ENCODE data around the gene ECPAS.
"Not testable (repeated sequence)": the region's sequence is repeated elsewhere in the genome, so short reads cannot be mapped to it uniquely, and the experiment has no call there.

ECPAS gene

DNA sequence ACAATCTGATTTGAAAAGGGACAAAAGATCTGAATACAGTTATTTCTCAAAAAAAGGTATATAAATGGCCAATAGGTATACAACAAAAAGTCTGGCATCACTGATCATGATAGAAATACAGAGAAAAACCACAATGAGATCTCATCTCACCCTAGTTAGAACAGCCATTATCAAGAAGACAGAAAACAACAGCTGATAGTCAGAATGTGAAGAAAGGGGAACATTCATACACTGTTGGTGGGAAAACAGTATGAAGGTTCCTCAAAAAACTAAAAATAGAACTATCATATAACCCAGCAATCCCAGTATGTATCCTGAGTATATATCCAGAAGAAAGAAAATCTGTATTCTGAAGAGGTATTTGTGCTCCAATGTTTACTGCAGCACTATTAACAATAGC, 78.5 kb downstream of the ECPAS start:
- Histone ChIP-seq H3K36me3 (ENCODE audit: insufficient read depth, low read length) (peaks cover 51% of the 10 kb centered on the region), H3K4me1 (ENCODE audit: insufficient read depth, low read length) (no peaks in the 10 kb centered on the region), H3K9ac (ENCODE audit: low read length) (no peak overlapping the region), H3K9me3 (ENCODE audit: low read length) (peaks cover 12% of the 10 kb centered on the region), H3K27me3 (ENCODE audit: control insufficient read depth in 1 of 2, insufficient read depth in 2 of 2, low read length in 2 of 2) (no peaks in the 10 kb centered on the region), H3K4me3 (ENCODE audit: low read depth in 1 of 2, low read length in 2 of 2) (no peak overlapping the region), H3K27ac (ENCODE audit: low read depth, low read length) (no peak overlapping the region)

DNA sequence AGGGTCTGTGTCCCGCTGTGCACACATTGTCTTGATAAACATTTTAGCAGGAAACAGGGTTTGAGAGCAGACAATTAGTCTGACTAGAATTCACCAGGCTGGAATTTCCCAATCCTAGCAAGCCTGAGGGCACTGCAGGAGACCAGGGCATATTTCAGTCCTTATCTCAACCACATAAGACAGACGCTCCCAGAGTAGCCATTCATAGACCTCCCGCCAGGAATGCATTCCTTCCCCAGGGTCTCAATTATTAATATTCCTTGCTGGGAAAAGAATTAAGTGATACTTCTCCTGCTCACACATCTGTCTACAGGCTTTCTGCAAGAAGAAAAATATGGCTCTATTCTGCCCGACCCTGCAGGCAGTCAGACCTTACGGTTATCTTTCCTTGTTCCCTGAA, 82.7 kb downstream of the ECPAS start:
- peaks cover 50% of the 10 kb centered on the region for H3K36me3 ChIP-seq (ENCODE audit: insufficient read depth, low read length)

DNA sequence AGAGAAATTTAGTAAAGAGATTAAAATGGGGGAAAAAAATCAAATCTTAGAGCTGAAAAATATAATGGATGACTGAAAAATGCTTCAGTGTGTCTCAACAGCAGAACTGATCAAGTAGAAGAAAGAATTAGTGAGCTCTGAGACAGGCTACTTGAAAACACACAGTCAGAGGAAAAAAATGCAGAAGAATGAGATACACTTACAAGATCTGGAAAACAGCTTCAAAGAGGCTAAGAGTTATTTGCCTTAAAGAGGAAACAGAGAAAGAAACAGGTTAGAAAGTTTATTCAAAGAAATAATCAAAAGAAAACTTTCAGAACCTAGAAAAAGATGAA, 83.7 kb downstream of the ECPAS start:
- Histone ChIP-seq H3K9me3 (ENCODE audit: low read length) (peaks cover 17% of the 10 kb centered on the region), H3K9ac (ENCODE audit: low read length) (no peak overlapping the region), H3K4me1 (ENCODE audit: insufficient read depth, low read length) (no peaks in the 10 kb centered on the region), H3K36me3 (ENCODE audit: insufficient read depth, low read length) (peaks cover 47% of the 10 kb centered on the region), H3K27ac (ENCODE audit: low read depth, low read length) (no peak overlapping the region), H3K27me3 (ENCODE audit: control insufficient read depth in 1 of 2, insufficient read depth in 2 of 2, low read length in 2 of 2) (no peaks in the 10 kb centered on the region), H3K4me3 (ENCODE audit: low read depth in 1 of 2, low read length in 2 of 2) (no peak overlapping the region)

More for the DNA sequence above, 82.7 kb downstream of the ECPAS start:
- peaks cover 17% of the 10 kb centered on the region for H3K9me3 ChIP-seq (ENCODE audit: low read length)
- not testable (repeated sequence) for H3K4me1 ChIP-seq (ENCODE audit: insufficient read depth, low read length); H3K4me3 ChIP-seq (ENCODE audit: low read depth in 1 of 2, low read length in 2 of 2); H3K27me3 ChIP-seq (ENCODE audit: control insufficient read depth in 1 of 2, insufficient read depth in 2 of 2, low read length in 2 of 2); H3K27ac ChIP-seq (ENCODE audit: low read depth, low read length); H3K9ac ChIP-seq (ENCODE audit: low read length)

DNA sequence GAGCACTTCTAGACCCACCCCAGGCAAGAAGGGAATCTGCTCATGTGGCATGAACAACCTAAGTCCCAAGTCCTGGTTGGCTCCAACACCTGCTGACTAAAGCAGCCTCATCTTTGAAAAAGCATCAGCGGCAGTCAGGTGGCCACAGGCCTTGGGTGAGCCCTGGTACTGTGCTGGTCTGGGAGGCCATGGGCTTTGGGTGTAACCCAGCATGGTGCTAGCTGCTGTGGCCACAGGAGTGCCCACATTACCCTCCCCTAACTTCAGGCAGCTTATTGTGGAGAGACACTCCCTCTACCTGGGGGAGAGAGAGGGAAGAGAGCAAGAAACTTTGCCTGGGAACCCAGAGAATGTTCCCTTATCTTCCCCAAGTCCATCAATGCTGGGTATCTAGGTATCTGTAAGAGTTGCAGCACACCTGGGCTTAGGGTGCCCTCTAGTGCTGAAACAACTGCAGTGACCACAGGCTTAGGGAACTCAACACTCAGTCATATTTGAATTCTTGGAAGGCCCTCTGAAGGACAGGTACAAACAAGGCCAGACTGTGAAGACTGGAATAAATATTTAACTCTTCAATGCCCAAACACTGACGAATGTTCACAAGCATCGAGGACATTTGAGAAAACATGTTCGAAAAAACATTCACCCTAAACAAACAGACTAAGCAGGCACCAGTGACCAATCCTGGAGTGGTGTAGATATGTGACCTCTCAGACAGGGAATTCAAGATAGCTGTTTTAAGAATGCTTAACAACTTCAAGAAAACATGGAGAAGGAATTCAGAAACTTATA, 84.2 kb downstream of the ECPAS start:
- H3K27me3 ChIP-seq (ENCODE audit: control insufficient read depth in 1 of 2, insufficient read depth in 2 of 2, low read length in 2 of 2): no peaks in the 10 kb centered on the region
- peaks cover 47% of the 10 kb centered on the region for H3K36me3 ChIP-seq (ENCODE audit: insufficient read depth, low read length)
- peaks cover 12% of the 10 kb centered on the region for H3K9me3 ChIP-seq (ENCODE audit: low read length)
- H3K4me3 ChIP-seq (ENCODE audit: low read depth in 1 of 2, low read length in 2 of 2): no peak overlapping the region
- no peak overlapping the region for H3K27ac ChIP-seq (ENCODE audit: low read depth, low read length)
- H3K9ac ChIP-seq (ENCODE audit: low read length): no peak overlapping the region
- H3K4me1 ChIP-seq (ENCODE audit: insufficient read depth, low read length): no peaks in the 10 kb centered on the region

DNA sequence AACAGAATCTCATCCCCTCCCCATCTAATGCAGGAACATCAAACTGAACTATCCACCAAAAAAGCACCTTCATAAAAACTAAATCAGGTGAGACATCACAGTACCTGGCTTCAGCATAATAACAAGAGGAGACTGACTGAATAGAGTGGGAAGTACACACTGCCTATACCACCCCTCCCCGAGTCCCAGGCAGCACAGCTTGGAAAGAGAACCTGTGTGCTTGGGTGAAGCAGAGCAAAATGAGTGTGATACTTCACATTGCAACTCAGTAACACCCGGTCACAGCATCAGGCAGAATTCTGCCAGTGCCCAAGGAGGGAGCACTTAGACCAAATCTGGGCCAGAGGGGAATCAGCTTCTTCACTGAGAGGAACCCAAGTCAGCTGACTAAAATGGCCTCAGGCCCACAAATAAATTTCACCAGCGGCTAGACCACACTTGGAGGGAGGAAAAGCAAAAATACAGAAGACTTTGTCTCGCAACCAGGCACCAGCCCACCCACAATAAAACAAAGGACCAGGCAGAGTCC, 84.9 kb downstream of the ECPAS start:
- Histone ChIP-seq H3K9ac (ENCODE audit: low read length) (no peak overlapping the region), H3K27me3 (ENCODE audit: control insufficient read depth in 1 of 2, insufficient read depth in 2 of 2, low read length in 2 of 2) (no peaks in the 10 kb centered on the region), H3K4me1 (ENCODE audit: insufficient read depth, low read length) (no peaks in the 10 kb centered on the region), H3K36me3 (ENCODE audit: insufficient read depth, low read length) (peaks cover 47% of the 10 kb centered on the region), H3K4me3 (ENCODE audit: low read depth in 1 of 2, low read length in 2 of 2) (no peak overlapping the region), H3K27ac (ENCODE audit: low read depth, low read length) (no peak overlapping the region), H3K9me3 (ENCODE audit: low read length) (peaks cover 9% of the 10 kb centered on the region)

DNA sequence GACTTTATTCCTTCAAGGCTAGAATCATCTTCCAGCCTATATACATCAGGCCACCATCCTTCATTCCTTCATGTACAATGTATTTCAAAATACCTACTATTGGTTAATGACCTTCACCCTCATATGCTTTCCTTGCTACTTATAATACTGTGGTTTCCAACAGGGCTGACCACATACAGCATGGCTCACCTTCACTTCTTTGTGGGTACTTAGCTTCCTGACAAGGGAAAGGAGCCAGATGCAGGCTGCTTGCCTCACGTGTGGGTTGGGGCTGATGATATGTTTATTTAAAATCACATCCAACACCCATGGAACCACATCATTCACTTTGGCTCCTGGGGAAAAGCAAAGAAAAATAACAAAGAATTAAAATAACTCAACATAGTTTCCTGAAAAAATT, 90.2 kb downstream of the ECPAS start:
- no peak overlapping the region for H3K4me3 ChIP-seq (ENCODE audit: low read depth in 1 of 2, low read length in 2 of 2)
- peaks cover 52% of the 10 kb centered on the region for H3K36me3 ChIP-seq (ENCODE audit: insufficient read depth, low read length)
- H3K9me3 ChIP-seq (ENCODE audit: low read length): no peaks in the 10 kb centered on the region

DNA sequence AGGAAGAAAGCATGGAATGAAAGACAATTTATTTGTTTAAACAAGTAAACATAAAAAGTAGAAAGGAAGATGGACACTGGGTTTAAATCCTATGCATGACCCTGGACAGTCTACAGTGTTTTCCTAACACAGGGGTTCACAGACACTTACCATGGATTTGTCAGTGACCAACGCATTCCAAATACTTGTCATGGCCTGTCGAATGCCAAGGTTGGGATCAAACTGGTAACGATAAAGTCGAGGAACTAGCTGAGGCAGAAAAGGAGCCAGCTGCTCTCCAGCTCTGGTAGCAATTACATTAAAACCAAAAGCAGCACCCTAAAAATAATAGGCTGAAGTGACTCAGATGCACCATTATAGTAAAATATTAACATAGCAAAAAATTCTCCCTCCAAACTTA, 94.8 kb downstream of the ECPAS start:
- Histone ChIP-seq H3K9me3 (ENCODE audit: low read length) (no peaks in the 10 kb centered on the region), H3K27me3 (ENCODE audit: control insufficient read depth in 1 of 2, insufficient read depth in 2 of 2, low read length in 2 of 2) (no peaks in the 10 kb centered on the region), H3K27ac (ENCODE audit: low read depth, low read length) (no peak overlapping the region), H3K36me3 (ENCODE audit: insufficient read depth, low read length) (peaks cover 70% of the 10 kb centered on the region), H3K4me1 (ENCODE audit: insufficient read depth, low read length) (no peaks in the 10 kb centered on the region), H3K9ac (ENCODE audit: low read length) (no peak overlapping the region), H3K4me3 (ENCODE audit: low read depth in 1 of 2, low read length in 2 of 2) (no peak overlapping the region)

More for the DNA sequence above, 90.2 kb downstream of the ECPAS start:
- H3K9ac ChIP-seq (ENCODE audit: low read length): no peak overlapping the region
- no peaks in the 10 kb centered on the region for H3K4me1 ChIP-seq (ENCODE audit: insufficient read depth, low read length)
- no peaks in the 10 kb centered on the region for H3K27me3 ChIP-seq (ENCODE audit: control insufficient read depth in 1 of 2, insufficient read depth in 2 of 2, low read length in 2 of 2)
- H3K27ac ChIP-seq (ENCODE audit: low read depth, low read length): no peak overlapping the region

DNA sequence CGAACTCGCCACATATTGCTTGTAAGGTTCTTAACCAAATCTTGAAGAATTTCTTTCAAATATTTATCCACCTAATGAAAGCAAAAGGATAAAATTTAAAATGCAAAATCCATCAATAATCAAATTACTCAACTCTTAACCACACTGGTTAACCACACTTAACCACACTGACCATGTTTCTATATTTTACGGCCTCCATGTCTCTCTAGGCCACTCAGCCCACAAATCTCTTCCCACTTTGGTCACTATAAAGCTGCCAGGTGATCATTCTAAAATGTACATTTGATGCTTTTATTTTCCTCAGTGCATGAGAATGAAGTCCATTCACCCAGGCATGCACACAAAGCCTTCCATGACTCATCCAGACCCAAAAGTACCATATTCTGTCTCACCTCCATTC, 97.8 kb downstream of the ECPAS start:
- H3K36me3 ChIP-seq (ENCODE audit: insufficient read depth, low read length): peaks cover 68% of the 10 kb centered on the region

DNA sequence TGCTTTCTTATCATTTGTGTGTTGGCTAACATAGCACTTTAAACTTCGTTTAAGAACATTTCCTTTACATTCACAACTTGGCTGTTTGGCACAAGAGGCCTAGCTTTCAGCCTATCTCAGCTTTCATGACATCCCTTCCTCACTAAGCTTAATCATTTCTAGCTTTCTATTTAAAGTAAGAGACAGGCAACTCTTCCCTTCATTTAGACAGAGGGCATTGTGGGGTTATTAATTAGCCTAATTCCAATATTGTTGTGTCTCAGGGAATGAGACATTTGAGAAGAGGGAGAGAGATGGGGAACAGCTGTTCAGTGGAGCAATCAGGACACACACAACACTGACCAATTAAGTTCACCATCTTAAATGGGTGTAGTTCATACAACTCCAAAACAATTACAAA, 103.2 kb downstream of the ECPAS start:
- Histone ChIP-seq H3K27ac (ENCODE audit: low read depth, low read length) (no peak overlapping the region), H3K9ac (ENCODE audit: low read length) (no peak overlapping the region), H3K36me3 (ENCODE audit: insufficient read depth, low read length) (peaks cover 46% of the 10 kb centered on the region), H3K27me3 (ENCODE audit: control insufficient read depth in 1 of 2, insufficient read depth in 2 of 2, low read length in 2 of 2) (no peaks in the 10 kb centered on the region), H3K9me3 (ENCODE audit: low read length) (no peaks in the 10 kb centered on the region), H3K4me1 (ENCODE audit: insufficient read depth, low read length) (no peaks in the 10 kb centered on the region), H3K4me3 (ENCODE audit: low read depth in 1 of 2, low read length in 2 of 2) (no peak overlapping the region)

More for the DNA sequence above, 97.8 kb downstream of the ECPAS start:
- no peaks in the 10 kb centered on the region for H3K27me3 ChIP-seq (ENCODE audit: control insufficient read depth in 1 of 2, insufficient read depth in 2 of 2, low read length in 2 of 2)
- H3K4me3 ChIP-seq (ENCODE audit: low read depth in 1 of 2, low read length in 2 of 2): no peak overlapping the region
- H3K4me1 ChIP-seq (ENCODE audit: insufficient read depth, low read length): no peaks in the 10 kb centered on the region
- no peaks in the 10 kb centered on the region for H3K9me3 ChIP-seq (ENCODE audit: low read length)
- H3K27ac ChIP-seq (ENCODE audit: low read depth, low read length): no peak overlapping the region
- H3K9ac ChIP-seq (ENCODE audit: low read length): no peak overlapping the region

DNA sequence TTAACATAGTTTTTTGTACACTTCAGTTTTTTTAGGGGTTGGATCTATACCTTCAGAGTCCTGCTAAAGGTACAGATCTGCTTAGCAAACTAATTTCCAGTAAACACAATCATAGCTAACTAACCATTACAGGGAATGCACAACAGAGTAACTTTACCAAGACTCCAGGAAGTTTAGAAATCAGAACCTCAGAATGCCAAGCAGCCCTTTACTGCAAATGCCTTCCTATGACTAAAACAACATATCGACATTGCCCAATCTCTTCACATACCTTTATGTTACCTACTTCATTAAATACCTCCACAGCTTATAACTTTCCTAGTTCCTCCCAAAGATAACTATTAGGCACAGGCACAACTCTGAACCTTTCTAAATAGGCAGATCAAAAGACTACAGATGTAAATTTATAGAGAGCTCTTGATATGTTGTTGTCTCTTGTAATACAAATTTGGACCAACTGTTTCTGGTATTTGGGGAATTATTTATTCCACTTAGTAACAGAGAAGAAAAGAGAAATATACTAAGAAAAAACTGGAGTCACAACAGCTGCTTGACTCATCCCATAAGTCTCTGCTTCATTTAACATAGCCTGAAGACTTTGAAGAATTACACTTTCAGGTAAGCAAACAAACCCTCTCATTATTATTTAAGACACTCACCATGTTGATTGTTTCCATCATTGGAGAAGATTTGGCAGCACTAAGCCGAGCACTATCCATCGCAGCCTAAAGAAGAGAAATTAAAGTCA, 108.2 kb downstream of the ECPAS start:
- Histone ChIP-seq H3K27me3 (ENCODE audit: control insufficient read depth in 1 of 2, insufficient read depth in 2 of 2, low read length in 2 of 2) (no peaks in the 10 kb centered on the region), H3K9ac (ENCODE audit: low read length) (no peak overlapping the region), H3K4me3 (ENCODE audit: low read depth in 1 of 2, low read length in 2 of 2) (no peak overlapping the region), H3K27ac (ENCODE audit: low read depth, low read length) (no peak overlapping the region), H3K4me1 (ENCODE audit: insufficient read depth, low read length) (no peaks in the 10 kb centered on the region), H3K36me3 (ENCODE audit: insufficient read depth, low read length) (peaks cover 56% of the 10 kb centered on the region), H3K9me3 (ENCODE audit: low read length) (no peaks in the 10 kb centered on the region)

DNA sequence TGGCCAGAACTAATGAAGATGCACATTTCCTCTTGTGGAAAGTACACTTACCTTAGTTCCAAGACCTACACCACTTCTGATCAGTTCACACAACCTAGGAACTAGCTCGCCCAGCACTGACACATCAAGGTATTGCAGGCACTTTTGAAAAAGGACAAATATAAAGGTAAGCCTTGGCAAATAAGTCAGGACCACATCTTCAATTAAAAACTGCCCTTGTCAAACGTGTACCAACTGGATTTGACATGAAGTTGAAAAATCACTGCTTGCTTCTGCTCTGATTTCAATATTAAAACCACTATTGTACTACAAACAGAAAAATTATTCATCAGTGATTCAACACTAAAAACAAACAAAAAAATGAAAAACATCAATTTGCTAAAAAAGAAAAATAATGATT, 109.1 kb downstream of the ECPAS start:
- peaks cover 58% of the 10 kb centered on the region for H3K36me3 ChIP-seq (ENCODE audit: insufficient read depth, low read length)
- no peak overlapping the region for H3K9ac ChIP-seq (ENCODE audit: low read length)
- no peaks in the 10 kb centered on the region for H3K9me3 ChIP-seq (ENCODE audit: low read length)
- H3K27ac ChIP-seq (ENCODE audit: low read depth, low read length): no peak overlapping the region
- H3K4me3 ChIP-seq (ENCODE audit: low read depth in 1 of 2, low read length in 2 of 2): no peak overlapping the region
- no peaks in the 10 kb centered on the region for H3K4me1 ChIP-seq (ENCODE audit: insufficient read depth, low read length)
- no peaks in the 10 kb centered on the region for H3K27me3 ChIP-seq (ENCODE audit: control insufficient read depth in 1 of 2, insufficient read depth in 2 of 2, low read length in 2 of 2)

Data from muscle layer of colon (tissue), 2 donors.